Right lung (tissue), 5 donors: ENCODE results near the gene SCRN1. TPM values are rescaled to one million over a fixed set of nuclear protein-coding genes. Genes with fewer than 3 reads are reported as not detected.

Experiments used
- DNase-seq, 2 donors: peaks; one replicate each; pipeline ENCODE4 v3.0.0-alpha.2; 2013
- polyA plus RNA-seq, 5 donors: library from polyadenylated mRNA; unstranded; fragments of 120-200 nt; gene quantifications; one replicate each; pipeline versions ENCODE4 v1.2.1 to v1.2.3, GENCODE V29; 2013; ENCODE audit warnings: inconsistent platforms in 1 of 5, low replicate concordance in 1 of 5; ENCODE audit not compliant: insufficient read length in 5 of 5, insufficient read depth in 1 of 5

The SCRN1 gene
- polyA plus RNA-seq, 5 donors, result 31.8 to 42.1 (median 37.8) TPM

- DNase-seq, result peak in 1 of 2 donors; percentile 40
These were observed 28.9 kb upstream of the SCRN1 start for GRCh38 chr7:30018451-30018850.

- DNase-seq, result no peak
These were observed 23.2 kb upstream of the SCRN1 start for GRCh38 chr7:30012757-30013156.

- DNase-seq, result no peak
These were observed 20.4 kb upstream of the SCRN1 start for GRCh38 chr7:30010021-30010420.

- no peak for DNase-seq
These were observed 15.9 kb upstream of the SCRN1 start for GRCh38 chr7:30005464-30005863.

- DNase-seq, result no peak
These were observed 13.5 kb upstream of the SCRN1 start for GRCh38 chr7:30003098-30003497.

DNA sequence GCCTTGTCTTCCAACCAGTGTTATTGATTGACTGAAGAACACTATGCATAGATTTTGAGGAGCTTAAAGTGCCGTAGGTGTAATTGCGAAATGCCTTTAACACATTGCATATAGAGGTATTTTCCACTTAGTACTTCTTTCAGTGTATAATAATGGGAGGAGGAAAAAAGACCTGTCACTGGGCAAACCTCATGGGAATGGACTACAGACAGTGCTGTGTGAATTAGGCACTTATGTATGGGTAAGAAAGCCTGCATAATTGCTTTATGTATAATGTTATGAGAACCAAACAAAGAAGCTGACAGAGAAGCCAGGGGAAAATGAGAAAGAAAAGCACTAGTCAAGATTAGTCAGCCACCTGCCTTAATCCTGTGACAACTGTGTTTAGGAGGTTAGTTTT lies 12.4 kb upstream of the SCRN1 start:
- no peak for DNase-seq

DNA sequence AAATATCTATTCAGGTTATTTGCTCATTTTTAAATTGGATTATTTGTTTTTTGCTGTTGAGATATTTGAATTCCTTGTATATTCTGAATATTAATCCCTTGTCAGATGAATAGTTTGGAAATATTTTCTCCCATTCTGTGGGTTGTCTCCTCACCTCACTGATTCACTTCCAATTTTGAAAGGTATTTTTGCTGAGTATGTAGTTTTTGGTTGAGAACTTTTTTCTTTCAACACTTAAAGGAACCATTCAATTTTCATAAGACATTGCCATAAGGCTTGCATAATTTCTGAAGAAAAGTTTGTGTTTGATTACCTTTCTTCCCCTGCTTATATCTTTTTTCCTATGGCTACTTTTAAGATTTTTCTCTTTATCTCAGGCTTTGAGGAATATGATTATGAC lies 8.9 kb upstream of the SCRN1 start:
- no peak for DNase-seq

- DNase-seq, result no peak
These were observed 6.7 kb upstream of the SCRN1 start for GRCh38 chr7:29996321-29996720.

DNA sequence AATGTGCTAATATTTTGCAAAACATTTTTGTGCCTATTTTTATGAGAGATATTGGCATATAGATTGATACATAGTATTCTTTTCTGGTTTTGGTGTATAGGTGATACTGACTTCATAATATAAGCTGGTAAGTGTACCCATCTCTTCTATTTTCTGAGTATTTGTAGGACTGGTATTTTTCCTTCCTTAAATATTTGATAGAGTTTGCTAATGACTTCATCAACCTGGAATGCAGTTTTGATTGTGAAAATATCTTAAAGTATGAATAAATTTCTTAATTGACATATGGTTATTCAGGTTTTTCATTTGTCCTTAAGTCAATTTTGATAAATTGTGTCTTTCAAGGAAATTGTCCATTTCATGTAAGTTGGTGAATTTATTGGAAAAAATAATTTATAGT lies 6.1 kb upstream of the SCRN1 start:
- no peak for DNase-seq

DNA sequence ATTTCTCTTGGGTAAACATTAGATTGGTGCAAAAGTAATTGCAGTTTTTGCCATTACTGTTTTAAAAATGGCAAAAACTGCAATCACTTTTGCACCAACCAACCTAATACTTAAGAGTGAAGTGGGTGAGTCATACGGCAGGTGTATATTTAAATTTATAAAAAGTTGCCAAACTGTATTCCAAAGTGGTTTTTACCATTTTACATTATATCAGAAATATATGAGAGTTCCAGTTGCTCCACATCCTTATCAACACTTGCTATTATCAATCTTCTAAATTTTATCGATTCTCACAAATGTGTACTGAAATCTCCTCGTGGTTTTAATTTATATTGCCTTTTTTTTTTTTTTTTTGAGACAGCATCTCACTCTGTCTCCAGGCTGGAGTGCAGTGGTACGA lies 3.5 kb upstream of the SCRN1 start:
- DNase-seq, result no peak

DNA sequence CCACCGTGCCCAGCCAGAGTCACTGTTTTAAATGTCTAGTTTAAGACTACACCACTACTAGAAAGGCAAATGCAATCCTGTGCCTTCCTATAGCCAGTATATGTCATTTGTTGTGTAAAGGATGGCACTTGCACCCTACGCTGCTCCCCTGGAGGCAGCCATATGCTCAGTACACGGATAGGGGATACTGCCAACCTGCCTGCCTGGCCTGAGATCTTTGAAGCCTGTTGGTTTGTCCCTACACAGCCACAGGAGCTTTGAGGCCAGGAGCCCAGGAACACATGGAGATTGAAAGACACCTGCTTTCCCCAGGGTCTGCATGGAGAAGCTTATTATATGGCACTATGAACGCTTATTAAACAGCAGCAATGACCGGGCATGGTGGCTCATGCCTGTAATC lies 2.3 kb upstream of the SCRN1 start:
- DNase-seq, result no peak

DNA sequence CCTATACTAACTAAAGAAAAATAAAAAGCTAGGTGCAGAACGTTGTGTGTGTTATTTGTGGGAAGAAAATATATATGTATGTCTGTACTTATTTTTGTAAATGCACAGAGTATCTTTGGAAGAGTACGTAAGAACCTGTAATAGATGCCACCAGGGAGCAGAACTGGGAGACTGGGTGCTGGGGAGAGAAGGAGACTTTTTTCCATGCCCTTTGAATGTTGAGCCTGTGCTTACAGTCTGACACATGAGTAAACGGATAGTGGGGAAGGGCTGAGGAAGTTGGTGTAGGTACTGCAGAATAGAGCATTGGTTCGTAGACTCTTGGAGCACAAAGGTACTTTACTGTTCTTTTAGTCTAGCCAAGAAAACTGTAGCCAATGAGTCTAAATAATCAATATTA lies 1.3 kb upstream of the SCRN1 start:
- no peak for DNase-seq

GRCh38 chr7:29988424-29989256 lies 961 bp downstream of the SCRN1 start:
- peak; percentile 42 to 45 for DNase-seq

DNA sequence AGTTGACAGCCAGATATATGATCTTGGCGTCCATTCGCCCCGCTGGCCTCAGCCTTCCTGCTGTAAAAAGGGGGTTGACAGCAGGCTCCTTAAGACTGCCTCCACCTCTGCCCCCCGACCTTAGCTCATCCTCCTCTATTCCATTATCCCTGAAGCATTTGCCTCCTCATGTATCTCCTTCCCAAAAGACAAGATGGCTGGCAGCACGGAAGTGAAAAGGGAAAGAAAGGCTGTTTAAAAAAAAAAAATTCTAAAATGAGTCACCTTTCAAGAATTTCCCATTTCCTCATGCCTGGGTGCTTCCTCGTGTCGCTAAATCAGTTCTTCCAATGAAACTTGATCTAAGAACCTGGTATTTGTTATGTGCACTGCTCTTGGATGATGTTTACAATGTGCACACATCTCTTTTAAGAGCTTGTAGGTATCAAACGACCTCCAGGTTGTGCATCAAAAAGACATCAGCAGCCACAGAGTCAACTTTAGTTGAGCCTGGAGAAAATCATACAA lies 1.7 kb downstream of the SCRN1 start:
- DNase-seq, result no peak

DNA sequence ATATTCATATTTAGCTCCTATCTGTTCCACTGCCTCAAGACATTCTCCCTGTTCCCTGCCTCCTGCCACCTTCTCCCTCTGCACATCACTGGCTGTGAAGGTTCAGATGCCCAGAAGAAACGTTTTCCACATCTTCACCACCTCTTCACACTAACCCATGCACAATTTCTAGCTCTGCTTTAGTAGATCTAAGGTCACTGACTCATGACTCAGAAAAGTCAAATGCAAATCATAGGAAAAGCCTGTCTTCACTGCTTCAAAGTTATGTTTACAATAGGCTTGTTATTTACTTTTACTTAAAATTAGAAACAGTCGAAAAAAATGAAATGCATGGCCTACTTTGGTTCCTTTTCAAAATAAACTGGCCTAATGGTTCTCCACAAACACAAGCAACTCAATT lies 2.5 kb downstream of the SCRN1 start:
- DNase-seq, result no peak

- DNase-seq, result no peak
These were observed 9.4 kb downstream of the SCRN1 start for GRCh38 chr7:29980151-29980550.

GRCh38 chr7:29977886-29978651 lies 11.5 kb downstream of the SCRN1 start:
- no peak for DNase-seq

DNA sequence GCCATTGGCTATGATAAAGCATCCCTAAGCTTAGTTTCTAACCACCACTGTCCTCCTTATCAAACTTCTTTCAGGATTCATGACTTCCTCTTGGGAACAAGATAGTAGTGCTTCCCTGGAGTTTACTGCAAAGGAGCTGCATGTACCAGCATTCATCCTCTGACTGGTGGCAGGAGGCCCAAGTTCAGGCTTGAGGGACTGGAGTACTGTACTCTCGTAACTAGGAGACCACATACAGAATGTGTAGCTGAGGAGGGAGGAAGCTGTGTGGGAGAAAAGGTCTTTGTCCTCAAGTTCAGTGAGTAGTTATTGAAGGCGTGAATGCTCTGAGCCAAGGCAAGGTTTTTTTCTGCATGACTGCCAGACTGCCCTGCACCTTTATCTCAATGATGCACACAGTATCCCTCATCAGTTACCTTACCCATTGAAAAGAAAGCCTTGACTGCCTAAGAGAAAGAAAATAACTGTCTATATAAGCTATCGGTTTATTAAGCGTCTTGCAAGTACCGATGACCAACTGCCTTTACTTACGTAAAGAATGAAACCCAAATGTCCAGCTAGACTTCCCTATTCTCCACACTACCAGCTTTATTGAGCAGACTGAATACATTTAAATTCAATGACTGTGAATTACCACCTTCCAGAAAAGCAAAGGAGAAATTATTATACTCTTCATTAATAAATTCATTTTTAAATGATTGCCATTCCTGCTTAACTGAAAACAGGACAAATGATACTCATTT lies 12.8 kb downstream of the SCRN1 start:
- DNase-seq, result peak; percentile 31 to 40

DNA sequence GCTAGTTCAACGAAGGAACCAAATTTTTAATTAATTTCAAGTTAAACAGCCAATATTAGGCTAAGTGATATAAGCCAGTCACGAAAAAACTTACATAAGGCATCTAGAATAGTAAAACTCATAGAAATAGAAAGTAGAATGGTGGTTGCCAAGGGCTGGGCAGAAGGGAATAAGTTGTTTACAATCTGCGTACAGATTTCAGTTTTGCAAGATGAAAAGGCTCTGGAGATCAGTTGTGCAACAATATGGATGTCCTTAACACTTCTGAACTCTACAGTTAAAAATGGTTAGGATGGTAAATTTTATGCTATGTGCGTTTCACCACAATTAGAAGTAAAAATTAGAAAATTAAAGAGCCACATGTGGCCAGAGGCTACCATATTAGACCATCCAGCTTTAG lies 13.3 kb downstream of the SCRN1 start:
- peak; percentile 57 to 63 for DNase-seq

GRCh38 chr7:29975561-29975960 lies 14.0 kb downstream of the SCRN1 start:
- DNase-seq, result no peak

GRCh38 chr7:29974286-29974685 lies 15.3 kb downstream of the SCRN1 start:
- DNase-seq, result no peak

GRCh38 chr7:29972315-29972669 lies 17.3 kb downstream of the SCRN1 start:
- DNase-seq, result no peak
